Stimulated activated CD8-positive, alpha-beta memory T cell treated with anti-CD3 and anti-CD28 coated beads, Interleukin-12 subunit alpha, Interleukin-12 subunit beta, amount 100 ng/mL, for 4 hours (primary cell): Measurements from ENCODE around the gene RHOF.

Source experiments
- DNase-seq: peaks from one replicate; pipeline ENCODE4 v3.0.0-alpha.2; 2020; ENCODE audit warnings: low read depth

The RHOF gene

DNA sequence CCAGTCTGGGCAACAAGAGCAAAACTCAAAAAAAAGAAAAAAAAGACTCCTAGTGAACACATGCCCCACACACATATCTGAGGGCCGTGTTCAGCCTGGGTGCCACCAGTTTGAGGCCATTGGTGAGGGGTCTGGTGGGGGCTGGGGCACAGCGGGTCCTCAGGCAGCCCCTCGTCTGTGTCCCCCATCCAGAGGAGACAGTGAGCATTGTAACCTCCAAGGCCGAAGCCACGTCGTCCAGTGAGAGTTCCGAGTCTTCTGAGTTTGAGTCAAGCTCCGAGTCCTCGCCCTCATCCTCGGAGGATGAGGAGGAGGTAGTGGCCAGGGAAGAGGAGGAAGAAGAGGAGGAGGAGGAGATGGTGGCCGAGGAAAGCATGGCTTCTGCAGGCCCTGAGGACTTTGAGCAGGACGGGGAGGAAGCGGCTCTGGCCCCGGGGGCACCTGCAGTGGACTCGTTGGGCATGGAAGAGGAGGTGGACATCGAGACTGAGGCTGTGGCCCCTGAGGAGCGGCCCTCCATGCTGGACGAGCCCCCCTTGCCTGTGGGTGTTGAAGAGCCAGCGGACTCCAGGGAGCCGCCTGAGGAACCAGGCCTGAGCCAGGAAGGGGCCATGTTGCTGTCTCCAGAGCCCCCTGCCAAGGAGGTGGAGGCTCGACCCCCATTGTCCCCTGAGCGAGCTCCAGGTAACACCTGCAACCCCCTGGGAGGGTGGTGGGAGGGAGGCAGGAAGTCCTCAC is 25.9 kb upstream of the RHOF start:
- DNase-seq, result no peak

- no peak for DNase-seq
These were observed 24.2 kb upstream of the RHOF start for GRCh38 chr12:121817648-121818043.

- no peak for DNase-seq
These were observed 23.6 kb upstream of the RHOF start for GRCh38 chr12:121816925-121817647.

- DNase-seq, result no peak
These were observed 21.8 kb upstream of the RHOF start for GRCh38 chr12:121815263-121815662.

GRCh38 chr12:121814429-121815119 is 21.1 kb upstream of the RHOF start:
- no peak for DNase-seq

DNA sequence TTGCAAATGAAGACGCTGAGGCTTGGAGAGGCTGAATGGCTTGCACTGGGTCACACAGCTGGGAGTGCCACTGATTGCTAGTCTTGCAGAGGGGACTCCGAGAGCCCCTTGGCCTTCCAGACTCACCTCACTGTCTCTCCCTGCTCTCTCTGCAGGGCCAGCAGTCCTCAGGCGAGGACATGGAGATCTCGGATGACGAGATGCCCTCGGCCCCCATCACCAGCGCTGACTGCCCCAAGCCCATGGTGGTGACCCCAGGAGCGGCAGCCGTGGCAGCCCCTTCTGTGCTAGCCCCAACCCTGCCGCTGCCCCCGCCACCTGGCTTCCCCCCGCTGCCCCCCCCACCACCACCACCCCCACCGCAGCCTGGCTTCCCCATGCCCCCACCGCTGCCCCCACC is 20.5 kb upstream of the RHOF start:
- no peak for DNase-seq

DNA sequence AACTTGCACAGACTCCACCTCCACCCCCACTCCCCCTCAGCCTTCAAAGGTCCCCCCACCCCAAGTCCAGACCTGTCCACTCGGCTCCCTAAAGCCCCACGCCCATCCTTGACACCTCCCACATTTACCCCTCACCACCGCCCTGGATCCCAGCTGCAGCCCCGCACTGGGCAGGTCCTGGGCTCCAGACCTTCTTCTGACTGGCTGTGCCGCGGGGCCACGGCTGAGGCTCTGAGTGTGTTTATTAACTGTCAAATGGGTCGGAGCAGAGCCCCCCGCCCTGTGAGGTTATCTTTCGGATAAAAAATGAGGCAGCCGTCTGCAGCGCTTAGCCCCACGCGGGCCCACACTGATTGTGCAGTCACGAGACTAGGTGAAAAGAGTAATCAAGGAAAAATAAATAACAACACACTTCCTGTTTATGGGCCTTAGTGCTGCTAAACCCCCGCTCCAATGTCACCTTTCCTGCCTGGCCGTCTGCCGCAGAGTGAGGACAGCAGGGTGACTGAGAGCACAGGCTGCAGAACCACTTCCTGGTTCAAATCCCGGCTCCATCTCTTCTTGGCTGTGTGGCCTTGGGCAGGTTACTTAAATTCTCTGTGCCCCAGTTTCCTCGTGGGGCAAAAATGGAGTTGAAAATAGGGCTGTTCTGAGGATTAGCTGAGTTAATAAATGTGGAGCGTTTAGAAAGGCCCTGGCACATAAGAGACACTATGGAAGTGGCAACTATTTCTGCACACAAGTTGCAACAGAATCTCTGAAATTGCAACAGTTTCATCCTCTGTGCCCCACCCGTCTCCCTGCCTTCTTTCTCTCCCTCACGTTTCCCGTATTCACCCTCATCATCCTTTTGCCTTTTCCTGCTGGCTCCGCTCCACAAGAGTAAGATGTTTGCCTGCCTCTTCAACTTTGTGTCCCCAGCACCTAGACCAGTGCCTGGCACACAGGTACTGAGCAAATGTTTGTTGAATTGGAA is 19.7 kb upstream of the RHOF start:
- DNase-seq, result no peak

DNA sequence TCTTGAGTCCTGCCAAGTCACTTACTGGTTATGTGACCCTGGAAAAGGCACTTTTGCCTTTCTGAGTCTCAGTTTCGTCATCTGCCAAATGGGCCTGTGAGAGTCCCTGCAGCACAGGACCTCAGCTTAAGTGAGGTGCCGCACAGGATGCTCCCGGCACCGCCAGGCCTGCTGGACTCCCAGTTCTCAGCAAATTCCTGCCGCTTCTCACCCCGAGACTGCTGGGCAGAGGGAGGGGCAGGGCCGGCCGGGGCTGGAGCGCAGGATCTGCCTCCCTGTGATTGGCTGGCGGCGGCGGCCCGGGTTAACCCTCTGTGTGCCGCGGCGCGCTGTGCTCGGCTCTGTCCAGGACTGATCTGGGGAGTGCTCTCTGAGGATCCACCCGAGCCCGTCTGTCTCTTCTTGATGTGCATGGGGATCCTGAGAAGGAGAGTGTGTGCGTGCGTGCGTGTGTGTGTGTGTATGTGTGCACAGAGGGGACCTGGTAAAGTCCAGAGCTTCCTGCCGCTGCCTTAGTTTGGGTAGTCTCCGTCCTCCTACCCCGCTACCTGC is 18.9 kb upstream of the RHOF start:
- DNase-seq, result no peak

- DNase-seq, result peak; percentile 63
These were observed 18.2 kb upstream of the RHOF start for GRCh38 chr12:121811434-121812319.

DNA sequence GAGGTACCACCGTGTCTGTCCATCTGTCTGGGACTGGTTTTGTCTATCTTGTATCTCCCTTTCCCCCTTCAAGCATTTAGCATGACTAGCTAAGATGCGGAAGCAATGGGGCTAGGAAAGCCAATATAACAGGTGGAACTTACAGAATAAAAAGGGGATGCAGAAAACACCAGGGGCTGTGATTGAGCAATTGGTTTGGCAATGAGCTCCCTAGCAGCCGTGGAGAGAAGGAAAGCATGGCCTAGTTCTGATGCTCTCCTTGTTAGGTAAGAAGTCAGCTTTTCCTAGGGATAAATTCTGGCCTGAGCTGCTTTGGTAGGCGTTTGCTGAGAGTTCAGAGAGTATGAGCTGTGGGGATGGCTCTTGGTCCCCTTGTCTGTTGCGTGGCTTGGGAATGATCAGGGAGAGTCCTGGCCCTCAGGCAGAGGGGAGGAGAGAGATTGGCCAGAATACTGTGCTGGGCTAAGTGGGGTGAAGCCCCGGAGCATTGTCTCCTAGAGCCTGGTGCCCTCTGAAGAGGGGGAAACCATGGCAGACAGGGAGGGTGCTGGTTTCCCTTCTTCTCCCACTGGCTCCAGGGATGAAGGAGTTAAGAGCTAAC is 17.4 kb upstream of the RHOF start:
- DNase-seq, result no peak

DNA sequence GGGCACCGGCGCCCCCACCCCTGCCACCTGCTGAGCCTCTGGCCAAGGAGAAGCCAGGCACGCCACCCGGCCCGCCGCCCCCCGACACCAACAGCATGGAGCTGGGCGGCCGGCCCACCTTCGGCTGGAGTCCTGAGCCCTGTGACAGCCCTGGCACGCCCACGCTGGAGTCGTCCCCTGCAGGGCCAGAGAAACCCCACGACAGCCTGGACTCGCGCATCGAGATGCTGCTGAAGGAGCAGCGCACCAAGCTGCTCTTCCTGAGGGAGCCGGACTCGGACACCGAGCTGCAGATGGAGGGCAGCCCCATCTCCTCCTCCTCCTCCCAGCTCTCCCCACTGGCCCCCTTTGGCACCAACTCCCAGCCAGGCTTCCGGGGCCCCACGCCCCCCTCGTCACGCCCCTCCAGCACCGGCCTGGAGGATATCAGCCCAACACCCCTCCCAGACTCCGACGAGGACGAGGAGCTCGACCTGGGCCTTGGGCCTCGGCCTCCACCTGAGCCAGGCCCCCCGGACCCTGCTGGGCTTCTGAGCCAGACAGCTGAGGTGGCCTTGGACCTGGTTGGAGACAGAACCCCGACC is 16.8 kb upstream of the RHOF start:
- DNase-seq, result no peak

DNA sequence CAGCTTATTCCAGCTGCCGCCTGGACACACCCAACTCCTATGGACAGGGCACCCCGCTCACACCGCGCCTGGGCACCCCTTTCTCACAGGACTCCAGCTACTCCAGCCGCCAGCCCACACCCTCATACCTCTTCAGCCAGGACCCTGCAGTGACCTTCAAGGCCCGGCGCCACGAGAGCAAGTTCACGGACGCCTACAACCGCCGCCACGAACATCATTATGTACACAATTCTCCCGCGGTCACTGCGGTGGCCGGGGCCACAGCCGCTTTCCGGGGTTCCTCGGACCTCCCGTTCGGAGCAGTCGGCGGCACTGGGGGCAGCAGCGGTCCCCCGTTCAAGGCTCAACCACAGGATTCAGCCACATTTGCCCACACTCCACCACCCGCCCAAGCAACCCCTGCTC is 16.2 kb upstream of the RHOF start:
- no peak for DNase-seq

GRCh38 chr12:121808623-121809022 is 15.1 kb upstream of the RHOF start:
- no peak for DNase-seq

DNA sequence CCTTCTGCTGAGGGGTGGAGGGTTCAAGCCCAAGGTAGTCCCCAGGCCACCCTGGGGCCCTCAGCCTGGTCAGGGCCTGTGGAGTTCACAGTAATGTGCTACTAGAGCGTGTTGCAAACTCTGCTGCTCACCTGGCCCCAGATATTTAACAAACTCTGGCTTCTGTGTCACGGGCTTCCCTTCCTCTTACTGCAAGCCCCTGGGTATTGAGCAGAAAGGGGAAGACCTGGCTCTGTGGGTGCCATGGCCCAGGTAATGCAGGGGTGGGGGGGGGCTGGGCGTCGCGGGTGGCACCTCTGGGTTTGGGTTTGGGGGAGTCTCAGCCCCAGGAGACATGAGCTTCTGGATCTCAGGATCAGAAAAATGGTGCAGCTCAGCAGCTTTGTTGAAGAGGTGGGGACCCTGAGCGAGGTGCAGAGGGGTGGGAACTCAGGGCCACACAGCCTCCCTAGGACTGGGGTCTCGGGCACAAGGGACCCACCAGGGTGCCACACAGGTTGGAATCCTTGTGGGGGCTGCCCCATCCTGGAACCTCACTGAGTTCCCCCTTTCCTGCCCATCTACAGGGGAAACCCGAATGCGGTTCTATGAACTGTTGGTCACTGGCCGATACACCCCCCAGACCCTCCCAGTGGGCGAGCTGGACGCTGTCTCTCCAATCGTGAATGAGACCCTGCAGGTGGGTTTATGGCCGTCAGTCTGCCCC is 14.3 kb upstream of the RHOF start:
- no peak for DNase-seq

- no peak for DNase-seq
These were observed 13.3 kb upstream of the RHOF start for GRCh38 chr12:121806546-121807423.

DNA sequence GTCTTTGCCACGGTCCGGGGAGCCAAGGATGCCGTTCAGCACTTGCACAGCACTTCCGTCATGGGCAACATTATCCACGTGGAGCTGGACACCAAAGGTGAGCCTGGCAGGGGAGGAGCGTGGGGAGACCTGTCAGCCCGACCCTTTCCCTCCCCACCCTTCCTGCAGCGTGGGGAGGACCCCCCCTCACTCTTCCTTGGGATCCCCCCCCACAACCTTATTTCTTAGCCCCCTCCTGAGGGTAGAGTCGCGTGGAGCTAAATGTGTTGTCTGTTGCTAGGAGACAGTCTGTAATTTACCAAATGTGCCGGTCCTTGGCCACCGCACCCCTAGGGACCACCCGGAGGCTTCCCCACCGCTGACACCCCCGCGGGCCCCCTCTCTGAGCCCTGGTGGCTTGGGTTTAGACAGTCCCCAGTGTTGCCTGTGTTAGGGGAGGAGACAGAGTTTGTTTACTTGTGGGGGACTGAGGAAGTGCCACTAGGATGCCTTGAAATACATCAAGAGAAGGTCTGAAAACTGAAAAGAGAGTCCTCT is 12.6 kb upstream of the RHOF start:
- DNase-seq, result no peak

DNA sequence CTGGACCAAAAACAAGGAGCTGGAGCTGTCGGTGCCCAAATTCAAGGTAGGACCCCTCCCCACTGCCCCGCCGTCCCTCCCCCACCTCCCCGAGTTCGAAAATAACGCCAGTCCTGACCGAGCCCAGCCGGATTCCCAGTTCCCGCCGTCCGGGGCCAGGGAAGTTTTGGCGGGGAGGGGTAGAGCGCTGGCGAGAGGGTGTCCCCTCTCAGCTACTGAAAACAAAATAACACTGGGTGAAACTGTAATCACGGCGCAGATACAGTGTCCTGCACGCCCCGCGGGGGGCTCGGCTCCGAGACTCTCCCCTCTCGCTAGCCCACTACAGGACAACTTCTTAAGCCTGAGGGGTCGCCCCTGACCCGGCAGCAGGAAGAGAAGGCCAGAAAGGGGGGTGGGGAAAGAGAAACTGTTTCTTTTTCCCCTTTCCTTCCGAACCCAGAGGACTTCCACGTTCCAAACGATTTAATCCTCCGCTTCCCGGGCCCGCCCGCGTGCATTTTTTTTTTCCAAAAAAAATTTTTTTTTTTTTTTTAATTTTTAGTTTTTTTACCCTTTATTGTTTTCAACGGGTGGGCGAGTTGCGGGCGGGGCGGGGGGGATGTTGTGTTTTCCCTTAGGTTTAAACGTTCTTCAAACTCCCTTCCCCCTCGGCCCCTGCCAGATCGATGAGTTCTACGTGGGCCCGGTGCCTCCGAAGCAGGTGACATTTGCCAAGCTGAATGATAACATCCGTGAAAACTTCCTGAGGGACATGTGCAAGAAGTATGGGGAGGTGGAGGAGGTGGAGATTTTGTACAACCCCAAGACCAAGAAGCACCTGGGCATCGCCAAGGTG is 11.9 kb upstream of the RHOF start:
- no peak for DNase-seq
